CD4-positive, alpha-beta T cell treated with Interleukin-17A for 1 hour (primary cell): ENCODE data around the gene RUFY1.
"Not testable (repeated sequence)": the region's sequence is repeated elsewhere in the genome, so short reads cannot be mapped to it uniquely, and the experiment has no call there.

Source experiments
- DNase-seq: peaks from one replicate; pipeline ENCODE4 v3.0.0-alpha.2; 2020

Gene RUFY1

GRCh38 chr5:179623906-179624741 is 73.8 kb downstream of the RUFY1 start:
- DNase-seq: peak; percentile 55

GRCh38 chr5:179624841-179625271 is 74.5 kb downstream of the RUFY1 start:
- no peak for DNase-seq

GRCh38 chr5:179633501-179634369 is 83.4 kb downstream of the RUFY1 start:
- DNase-seq: not testable (repeated sequence)

GRCh38 chr5:179634370-179635172 is 84.2 kb downstream of the RUFY1 start:
- DNase-seq: not testable (repeated sequence)

GRCh38 chr5:179639296-179639695 is 88.9 kb downstream of the RUFY1 start:
- DNase-seq: not testable (repeated sequence)

GRCh38 chr5:179641745-179642144 is 91.4 kb downstream of the RUFY1 start:
- not testable (repeated sequence) for DNase-seq

- DNase-seq: not testable (repeated sequence)
Observed at GRCh38 chr5:179642626-179643025, 92.3 kb downstream of the RUFY1 start.

GRCh38 chr5:179643141-179643920 is 93.0 kb downstream of the RUFY1 start:
- DNase-seq: not testable (repeated sequence)

GRCh38 chr5:179644766-179645165 is 94.4 kb downstream of the RUFY1 start:
- DNase-seq: not testable (repeated sequence)

- DNase-seq: no peak
Observed at GRCh38 chr5:179648410-179648809, 98.1 kb downstream of the RUFY1 start.

- DNase-seq: not testable (repeated sequence)
Observed at GRCh38 chr5:179649166-179649703, 98.9 kb downstream of the RUFY1 start.

GRCh38 chr5:179650245-179650644 is 99.9 kb downstream of the RUFY1 start:
- not testable (repeated sequence) for DNase-seq

- DNase-seq: not testable (repeated sequence)
Observed at GRCh38 chr5:179653135-179653534, 102.8 kb downstream of the RUFY1 start.

GRCh38 chr5:179657302-179658178 is 107.2 kb downstream of the RUFY1 start:
- not testable (repeated sequence) for DNase-seq

- DNase-seq: not testable (repeated sequence)
Observed at GRCh38 chr5:179658179-179658856, 108.0 kb downstream of the RUFY1 start.
